Nephron progenitor cell (in vitro differentiated cells): ENCODE results near the gene BPIFB2.

Experiments used
- DNase-seq: peaks from one replicate; pipeline ENCODE4 v3.0.0; 2021
- H3K27ac Mint-ChIP-seq: 2 replicates; pipeline ENCODE4 v1.8.0; 2021; ENCODE audit warnings: mild to moderate bottlenecking, moderate library complexity, mixed read lengths
- H3K27me3 Mint-ChIP-seq: 2 replicates; pipeline ENCODE4 v1.8.0; 2021; ENCODE audit warnings: mild to moderate bottlenecking, low read depth, mixed read lengths; ENCODE audit not compliant: poor library complexity
- H3K36me3 Mint-ChIP-seq: 2 replicates; pipeline ENCODE4 v1.8.0; 2021; ENCODE audit warnings: low read depth, mixed read lengths
- H3K4me1 Mint-ChIP-seq: 2 replicates; pipeline ENCODE4 v1.8.0; 2021; ENCODE audit warnings: mixed read lengths
- H3K4me3 Mint-ChIP-seq: 2 replicates; pipeline ENCODE4 v1.8.0; 2021; ENCODE audit warnings: mild to moderate bottlenecking, moderate library complexity, mixed read lengths
- H3K9me3 Mint-ChIP-seq: 2 replicates; pipeline ENCODE4 v1.8.0; 2021; ENCODE audit warnings: mild to moderate bottlenecking, moderate library complexity, mixed read lengths
- TF ChIP-seq, protein P1 (sequence below): fragments of 200-600 bp; sonication (generic); IDR thresholded peaks from 2 replicates; pipeline ENCODE4 v1.5.0; 2021; ENCODE audit warnings: antibody characterized with exemption

The BPIFB2 gene

DNA sequence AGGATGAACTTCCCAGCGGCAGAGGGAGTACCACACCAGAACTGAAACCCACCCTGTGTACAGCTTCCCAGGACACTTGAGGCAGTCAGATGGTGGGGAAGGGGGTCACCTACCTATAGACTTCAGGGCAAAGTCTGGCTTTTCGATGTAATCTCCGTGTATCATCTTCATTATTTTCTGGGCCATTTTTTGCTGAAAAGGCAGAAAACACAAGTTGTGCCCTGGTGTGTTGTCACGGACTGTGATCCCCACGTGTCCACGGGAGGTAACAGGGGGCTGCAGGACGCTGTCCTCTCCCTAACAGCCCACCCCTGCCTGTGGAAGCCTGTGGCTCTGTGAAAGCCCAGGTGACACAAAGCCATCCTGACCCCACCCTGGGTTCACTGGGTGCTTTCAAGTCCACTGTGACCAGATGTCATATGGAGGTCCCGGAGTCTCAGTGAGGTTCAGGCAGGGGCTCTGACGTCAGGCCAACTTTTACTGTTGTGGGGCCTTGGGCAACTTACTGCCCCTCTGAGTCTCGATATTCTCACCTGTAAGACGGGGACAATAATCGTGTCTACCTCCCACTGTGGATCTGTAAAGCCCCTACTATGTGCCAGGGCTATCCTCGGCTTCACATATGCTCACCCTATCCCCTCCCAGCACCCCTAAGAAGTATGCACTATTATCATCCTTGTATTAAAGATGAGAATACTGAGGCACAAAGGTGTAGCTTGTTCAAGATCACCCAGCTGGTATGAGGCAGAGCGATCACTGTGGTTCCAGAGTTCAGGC, 17.8 kb upstream of the BPIFB2 start:
- peaks cover 7% of the 10 kb centered on the region for H3K9me3 Mint-ChIP-seq
- H3K36me3 Mint-ChIP-seq, result no peaks in the 10 kb centered on the region
- TF ChIP-seq, protein P1, sequence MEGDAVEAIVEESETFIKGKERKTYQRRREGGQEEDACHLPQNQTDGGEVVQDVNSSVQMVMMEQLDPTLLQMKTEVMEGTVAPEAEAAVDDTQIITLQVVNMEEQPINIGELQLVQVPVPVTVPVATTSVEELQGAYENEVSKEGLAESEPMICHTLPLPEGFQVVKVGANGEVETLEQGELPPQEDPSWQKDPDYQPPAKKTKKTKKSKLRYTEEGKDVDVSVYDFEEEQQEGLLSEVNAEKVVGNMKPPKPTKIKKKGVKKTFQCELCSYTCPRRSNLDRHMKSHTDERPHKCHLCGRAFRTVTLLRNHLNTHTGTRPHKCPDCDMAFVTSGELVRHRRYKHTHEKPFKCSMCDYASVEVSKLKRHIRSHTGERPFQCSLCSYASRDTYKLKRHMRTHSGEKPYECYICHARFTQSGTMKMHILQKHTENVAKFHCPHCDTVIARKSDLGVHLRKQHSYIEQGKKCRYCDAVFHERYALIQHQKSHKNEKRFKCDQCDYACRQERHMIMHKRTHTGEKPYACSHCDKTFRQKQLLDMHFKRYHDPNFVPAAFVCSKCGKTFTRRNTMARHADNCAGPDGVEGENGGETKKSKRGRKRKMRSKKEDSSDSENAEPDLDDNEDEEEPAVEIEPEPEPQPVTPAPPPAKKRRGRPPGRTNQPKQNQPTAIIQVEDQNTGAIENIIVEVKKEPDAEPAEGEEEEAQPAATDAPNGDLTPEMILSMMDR, result no peak
- no peaks in the 10 kb centered on the region for H3K4me1 Mint-ChIP-seq
- H3K27ac Mint-ChIP-seq, result no peak overlapping the region
- no peak for DNase-seq
- H3K27me3 Mint-ChIP-seq, result peaks cover 7% of the 10 kb centered on the region
- H3K4me3 Mint-ChIP-seq, result no peak overlapping the region

GRCh38 chr20:32990426-32990825, 17.1 kb upstream of the BPIFB2 start:
- H3K9me3 Mint-ChIP-seq, result peaks cover 14% of the 10 kb centered on the region
- H3K27ac Mint-ChIP-seq, result no peak overlapping the region
- no peaks in the 10 kb centered on the region for H3K4me1 Mint-ChIP-seq
- peaks cover 12% of the 10 kb centered on the region for H3K27me3 Mint-ChIP-seq
- TF ChIP-seq, protein P1, result no peak
- H3K4me3 Mint-ChIP-seq, result no peak overlapping the region
- no peaks in the 10 kb centered on the region for H3K36me3 Mint-ChIP-seq
- no peak for DNase-seq

DNA sequence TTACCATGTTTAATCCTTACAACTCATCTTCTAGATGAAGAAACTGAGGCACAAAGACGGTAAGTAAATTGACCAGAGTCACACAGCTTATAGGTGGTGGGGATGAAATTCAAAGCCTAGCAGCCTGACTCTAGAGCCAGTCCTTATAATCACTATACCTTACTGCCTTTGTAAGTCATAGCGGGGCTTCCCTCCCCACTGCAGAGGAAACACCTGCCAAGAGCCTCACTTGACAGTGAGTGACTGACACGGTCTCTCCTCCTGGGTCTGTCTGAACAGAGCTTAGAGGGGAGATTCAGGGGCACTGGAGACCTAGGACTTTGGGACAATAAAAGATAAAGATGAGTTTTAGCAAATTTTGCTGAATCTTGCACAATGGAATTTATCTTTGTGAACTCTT, 16.1 kb upstream of the BPIFB2 start:
- H3K27me3 Mint-ChIP-seq, result peaks cover 12% of the 10 kb centered on the region
- H3K4me1 Mint-ChIP-seq, result no peaks in the 10 kb centered on the region
- H3K9me3 Mint-ChIP-seq, result peaks cover 16% of the 10 kb centered on the region
- no peaks in the 10 kb centered on the region for H3K36me3 Mint-ChIP-seq
- no peak for DNase-seq
- TF ChIP-seq, protein P1, result no peak
- H3K27ac Mint-ChIP-seq, result no peak overlapping the region
- H3K4me3 Mint-ChIP-seq, result no peak overlapping the region

- no peaks in the 10 kb centered on the region for H3K36me3 Mint-ChIP-seq
These were observed 15.5 kb upstream of the BPIFB2 start for GRCh38 chr20:32991792-32992641.

DNA sequence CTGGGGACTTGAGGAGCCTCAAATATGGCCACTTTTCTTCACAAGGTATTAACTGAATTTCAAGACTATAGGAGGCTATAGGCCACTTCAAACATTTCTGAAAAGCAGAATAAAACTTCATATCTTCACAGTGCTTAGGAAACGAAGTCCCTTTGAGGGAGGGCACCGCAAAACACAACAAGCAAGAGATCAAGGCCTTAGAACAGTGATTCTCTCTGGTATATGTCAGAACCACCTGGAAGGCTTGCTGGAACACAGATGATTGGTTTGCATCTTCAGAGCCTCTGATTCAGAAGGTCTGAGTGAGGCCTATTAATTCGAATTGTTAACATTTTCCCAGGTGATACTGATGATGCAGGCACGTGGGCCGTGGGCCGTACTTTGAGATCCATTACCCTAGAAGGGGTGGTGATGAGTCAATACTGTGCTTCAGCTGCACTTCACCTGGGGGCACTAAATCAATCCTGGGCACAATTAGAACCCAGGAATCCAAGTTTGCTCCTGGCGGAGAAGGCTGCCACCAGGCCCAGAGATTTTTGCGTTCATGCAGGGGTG, 13.9 kb upstream of the BPIFB2 start:
- TF ChIP-seq, protein P1, result no peak
- no peak for DNase-seq
- Mint-ChIP-seq H3K9me3 (peaks cover 16% of the 10 kb centered on the region), H3K27ac (no peak overlapping the region), H3K27me3 (peaks cover 12% of the 10 kb centered on the region), H3K36me3 (no peaks in the 10 kb centered on the region), H3K4me1 (no peaks in the 10 kb centered on the region), H3K4me3 (no peak overlapping the region)

More at GRCh38 chr20:32991792-32992641, 15.5 kb upstream of the BPIFB2 start:
- Mint-ChIP-seq H3K27ac (no peak overlapping the region), H3K4me1 (no peaks in the 10 kb centered on the region), H3K9me3 (peaks cover 16% of the 10 kb centered on the region), H3K27me3 (peaks cover 12% of the 10 kb centered on the region), H3K4me3 (no peak overlapping the region)
- TF ChIP-seq, protein P1, result no peak
- DNase-seq, result no peak
